ENCODE data around the gene SCFD2. TPM values are rescaled to one million over a fixed set of nuclear protein-coding genes. Genes with fewer than 3 reads are reported as not detected.
"Not testable (repeated sequence)": the region's sequence is repeated elsewhere in the genome, so short reads cannot be mapped to it uniquely, and the experiment has no call there.

SCFD2 gene
- total RNA-seq, 2 donors from 2014 or later = 16.8 to 30.5 TPM

DNA sequence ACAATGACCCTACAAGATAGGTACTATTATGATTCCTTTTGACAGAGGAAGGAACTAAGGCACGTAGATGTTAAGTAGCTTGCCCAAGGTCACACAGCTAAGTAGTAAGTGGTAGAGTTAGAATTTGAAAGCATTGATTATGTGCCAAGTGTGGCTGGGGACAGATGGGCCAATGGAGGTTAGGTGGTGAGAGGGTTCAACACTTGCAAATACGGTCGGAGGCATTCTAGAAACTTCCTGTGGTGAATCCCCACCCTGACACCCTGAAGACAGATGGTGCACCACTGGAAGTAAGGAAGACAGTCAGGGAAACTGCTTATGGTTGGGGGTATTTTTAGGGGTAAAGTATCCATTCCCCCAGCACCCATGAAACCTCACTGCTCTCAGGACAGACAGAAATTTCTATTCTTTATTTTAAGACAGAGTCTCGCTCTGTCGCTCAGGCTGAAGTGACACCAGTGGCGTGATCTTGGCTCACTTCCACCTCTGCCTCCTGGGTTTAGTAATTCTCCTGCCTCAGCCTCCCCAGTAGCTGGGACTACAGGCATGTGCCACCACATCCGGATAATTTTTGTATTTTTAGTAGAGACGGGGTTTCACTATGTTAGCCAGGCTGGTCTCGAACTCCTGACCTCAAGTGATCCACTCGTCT is 361.2 kb downstream of the SCFD2 start:
- Mint-ChIP-seq H3K4me1 (no peaks in the 10 kb centered on the region), H3K36me3 (ENCODE audit: low read depth) (no peaks in the 10 kb centered on the region), H3K4me3 (no peak overlapping the region), H3K27ac (no peak overlapping the region), H3K9me3 (no peaks in the 10 kb centered on the region), H3K27me3 (no peaks in the 10 kb centered on the region)
- no peak for ATAC-seq (replicated peaks)

- no peak for ATAC-seq (replicated peaks)
- H3K9me3 Mint-ChIP-seq = no peaks in the 10 kb centered on the region
- no peak overlapping the region for H3K4me3 Mint-ChIP-seq
- H3K36me3 Mint-ChIP-seq (ENCODE audit: low read depth) = no peaks in the 10 kb centered on the region
- H3K4me1 Mint-ChIP-seq = peaks cover 5% of the 10 kb centered on the region
- no peaks in the 10 kb centered on the region for H3K27me3 Mint-ChIP-seq
- no peak overlapping the region for H3K27ac Mint-ChIP-seq
Measured at GRCh38 chr4:53003959-53004358, 361.9 kb downstream of the SCFD2 start.

DNA sequence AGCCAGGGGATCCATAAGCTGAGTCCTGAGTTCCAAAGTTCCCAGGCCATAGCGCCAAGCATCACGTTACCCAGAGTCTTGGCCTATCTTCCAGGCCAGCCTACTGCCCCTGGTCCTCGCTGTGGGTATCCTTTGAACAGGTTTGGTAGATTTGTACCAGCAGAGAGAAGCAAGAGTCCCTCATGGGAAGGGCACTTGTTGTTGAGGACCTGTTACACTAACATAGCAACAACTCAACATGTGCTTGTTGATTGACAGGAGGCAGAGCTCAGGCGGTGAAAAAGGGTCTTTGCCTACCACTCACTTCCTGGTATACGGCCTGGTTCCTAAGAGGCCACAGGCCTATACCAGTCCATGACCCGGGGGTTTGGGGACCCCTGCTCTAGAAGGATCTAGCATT is 365.3 kb downstream of the SCFD2 start:
- no peak for ATAC-seq (replicated peaks)
- H3K9me3 Mint-ChIP-seq = no peaks in the 10 kb centered on the region
- H3K27me3 Mint-ChIP-seq = no peaks in the 10 kb centered on the region
- no peak overlapping the region for H3K27ac Mint-ChIP-seq
- no peaks in the 10 kb centered on the region for H3K36me3 Mint-ChIP-seq (ENCODE audit: low read depth)
- H3K4me3 Mint-ChIP-seq = no peak overlapping the region
- peaks cover 5% of the 10 kb centered on the region for H3K4me1 Mint-ChIP-seq

GRCh38 chr4:52999626-53000025 is 366.2 kb downstream of the SCFD2 start:
- Mint-ChIP-seq H3K4me1 (peaks cover 5% of the 10 kb centered on the region), H3K36me3 (ENCODE audit: low read depth) (no peaks in the 10 kb centered on the region)

DNA sequence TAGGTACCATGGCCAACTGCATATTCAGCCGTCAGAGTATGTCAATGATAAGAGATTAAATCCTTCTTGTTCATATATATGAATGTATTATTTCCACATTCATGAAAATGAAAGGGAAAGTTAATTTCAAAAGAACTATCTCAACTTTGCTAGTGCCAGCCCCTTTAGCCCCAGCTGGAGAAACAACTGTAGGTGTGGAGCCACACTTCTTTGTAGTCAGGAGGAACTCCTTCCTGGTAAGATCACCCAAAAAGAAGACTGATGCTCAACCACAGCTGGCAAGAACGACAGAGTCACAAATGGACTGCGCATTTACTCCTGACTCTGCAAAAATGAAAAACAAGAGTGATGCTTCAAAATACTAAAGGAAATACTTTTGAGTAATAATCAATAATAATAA is 367.4 kb downstream of the SCFD2 start:
- H3K36me3 Mint-ChIP-seq (ENCODE audit: low read depth) = no peaks in the 10 kb centered on the region

More at GRCh38 chr4:52999626-53000025, 366.2 kb downstream of the SCFD2 start:
- no peaks in the 10 kb centered on the region for H3K9me3 Mint-ChIP-seq
- H3K27me3 Mint-ChIP-seq = no peaks in the 10 kb centered on the region
- no peak overlapping the region for H3K4me3 Mint-ChIP-seq
- no peak overlapping the region for H3K27ac Mint-ChIP-seq
- no peak for ATAC-seq (replicated peaks)

GRCh38 chr4:52997132-52997416 is 368.8 kb downstream of the SCFD2 start:
- peaks cover 5% of the 10 kb centered on the region for H3K4me1 Mint-ChIP-seq
- H3K9me3 Mint-ChIP-seq = no peaks in the 10 kb centered on the region
- no peaks in the 10 kb centered on the region for H3K27me3 Mint-ChIP-seq
- H3K27ac Mint-ChIP-seq = no peak overlapping the region
- H3K4me3 Mint-ChIP-seq = no peak overlapping the region
- no peaks in the 10 kb centered on the region for H3K36me3 Mint-ChIP-seq (ENCODE audit: low read depth)
- no peak for ATAC-seq (replicated peaks)

More for the DNA sequence above, 367.4 kb downstream of the SCFD2 start:
- Mint-ChIP-seq H3K27me3 (no peaks in the 10 kb centered on the region), H3K4me3 (no peak overlapping the region), H3K27ac (no peak overlapping the region), H3K9me3 (no peaks in the 10 kb centered on the region), H3K4me1 (peaks cover 5% of the 10 kb centered on the region)
- no peak for ATAC-seq (replicated peaks)

- Mint-ChIP-seq H3K9me3 (no peaks in the 10 kb centered on the region), H3K4me1 (peaks cover 5% of the 10 kb centered on the region), H3K4me3 (no peak overlapping the region), H3K27ac (no peak overlapping the region), H3K36me3 (ENCODE audit: low read depth) (no peaks in the 10 kb centered on the region), H3K27me3 (no peaks in the 10 kb centered on the region)
- ATAC-seq (replicated peaks) = no peak
Measured at GRCh38 chr4:52996261-52997131, 369.4 kb downstream of the SCFD2 start.

DNA sequence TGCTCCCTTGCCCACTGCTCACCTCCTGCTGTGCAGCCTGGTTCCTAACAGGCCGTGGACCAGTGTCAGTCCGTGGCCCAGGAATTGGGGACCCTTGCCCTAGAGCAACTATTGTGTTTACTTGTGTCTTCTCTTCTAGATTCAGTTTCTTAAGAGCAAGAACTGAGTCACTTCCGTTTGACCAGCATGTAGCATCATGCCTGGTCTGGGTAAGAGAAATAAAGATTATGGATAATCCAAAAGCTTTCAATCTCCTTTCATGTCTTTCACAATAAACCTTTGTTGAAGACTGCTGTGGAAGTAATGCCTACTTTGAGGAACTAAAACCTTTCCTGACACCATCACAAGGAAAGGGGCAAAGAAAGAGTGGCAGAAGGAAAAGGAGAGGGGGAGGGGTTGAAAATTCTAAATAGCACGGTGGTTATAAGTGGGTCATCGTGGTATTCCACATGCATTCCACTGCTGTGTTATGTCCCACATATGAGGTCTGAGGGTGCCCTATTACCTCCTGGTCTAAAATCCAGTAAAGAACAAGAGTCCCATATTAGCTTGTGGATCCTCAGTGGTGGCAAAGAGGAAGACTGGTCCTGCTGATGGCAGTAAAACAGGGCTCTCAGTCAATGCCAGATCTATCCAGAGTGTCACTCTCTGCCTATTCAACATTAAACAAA is 370.4 kb downstream of the SCFD2 start:
- Mint-ChIP-seq H3K36me3 (ENCODE audit: low read depth) (no peaks in the 10 kb centered on the region), H3K4me1 (peaks cover 5% of the 10 kb centered on the region), H3K27me3 (no peaks in the 10 kb centered on the region), H3K4me3 (no peak overlapping the region), H3K9me3 (no peaks in the 10 kb centered on the region), H3K27ac (no peak overlapping the region)
- ATAC-seq (replicated peaks) = no peak

GRCh38 chr4:52994567-52994966 is 371.3 kb downstream of the SCFD2 start:
- peaks cover 5% of the 10 kb centered on the region for H3K4me1 Mint-ChIP-seq
- no peaks in the 10 kb centered on the region for H3K9me3 Mint-ChIP-seq
- H3K27ac Mint-ChIP-seq = no peak overlapping the region
- no peaks in the 10 kb centered on the region for H3K36me3 Mint-ChIP-seq (ENCODE audit: low read depth)
- ATAC-seq (replicated peaks) = no peak
- no peaks in the 10 kb centered on the region for H3K27me3 Mint-ChIP-seq
- no peak overlapping the region for H3K4me3 Mint-ChIP-seq

- H3K4me1 Mint-ChIP-seq = no peaks in the 10 kb centered on the region
- no peaks in the 10 kb centered on the region for H3K9me3 Mint-ChIP-seq
- no peaks in the 10 kb centered on the region for H3K27me3 Mint-ChIP-seq
- no peaks in the 10 kb centered on the region for H3K36me3 Mint-ChIP-seq (ENCODE audit: low read depth)
- H3K4me3 Mint-ChIP-seq = no peak overlapping the region
- ATAC-seq (replicated peaks) = no peak
- H3K27ac Mint-ChIP-seq = no peak overlapping the region
Measured at GRCh38 chr4:52993771-52994170, 372.1 kb downstream of the SCFD2 start.

DNA sequence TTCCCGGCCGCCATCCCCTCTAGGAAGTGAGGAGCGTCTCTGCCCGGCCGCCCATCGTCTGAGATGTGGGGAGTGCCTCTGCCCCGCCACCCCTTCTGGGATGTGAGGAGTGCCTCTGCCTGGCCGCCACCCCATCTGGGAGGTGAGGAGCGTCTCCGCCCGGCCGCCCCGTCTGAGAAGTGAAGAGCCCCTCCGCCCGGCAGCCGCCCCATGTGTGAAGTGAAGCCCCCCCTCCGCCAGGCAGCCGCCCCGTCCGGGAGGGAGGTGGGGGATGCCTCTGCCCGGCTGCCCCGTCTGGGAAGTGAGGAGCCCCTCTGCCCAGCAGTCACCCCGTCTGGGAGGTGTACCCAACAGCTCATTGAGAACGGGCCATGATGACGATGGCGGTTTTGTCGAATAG is 373.3 kb downstream of the SCFD2 start:
- not testable (repeated sequence) for H3K36me3 Mint-ChIP-seq (ENCODE audit: low read depth); H3K4me1 Mint-ChIP-seq; H3K4me3 Mint-ChIP-seq; ATAC-seq (replicated peaks); H3K9me3 Mint-ChIP-seq; H3K27ac Mint-ChIP-seq; H3K27me3 Mint-ChIP-seq

GRCh38 chr4:52991472-52991871 is 374.4 kb downstream of the SCFD2 start:
- no peaks in the 10 kb centered on the region for H3K9me3 Mint-ChIP-seq
- H3K27ac Mint-ChIP-seq = peak overlapping the region; percentile 8
- no peaks in the 10 kb centered on the region for H3K27me3 Mint-ChIP-seq
- H3K4me1 Mint-ChIP-seq = no peaks in the 10 kb centered on the region
- no peak for ATAC-seq (replicated peaks)
- H3K4me3 Mint-ChIP-seq = no peak overlapping the region
- no peaks in the 10 kb centered on the region for H3K36me3 Mint-ChIP-seq (ENCODE audit: low read depth)

DNA sequence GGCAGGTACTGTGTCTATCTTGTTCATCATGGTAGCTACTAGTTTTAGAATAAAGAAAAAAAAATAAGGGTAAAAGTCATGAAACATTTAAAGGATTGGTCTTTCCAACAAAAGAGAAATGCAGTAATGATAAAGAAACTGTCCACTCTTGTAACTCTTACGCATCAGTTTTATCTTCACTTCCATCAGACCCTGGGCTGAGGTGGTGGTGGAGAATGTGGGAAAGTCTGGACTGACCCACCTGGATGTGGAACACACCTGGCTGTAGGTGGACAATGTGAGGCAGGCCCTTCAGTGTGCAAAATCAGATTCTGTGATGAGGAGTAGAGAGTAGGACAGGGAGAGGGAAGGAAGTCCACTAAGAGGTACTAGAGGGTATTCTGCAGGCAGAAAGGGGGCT is 375.2 kb downstream of the SCFD2 start:
- no peak for ATAC-seq (replicated peaks)

DNA sequence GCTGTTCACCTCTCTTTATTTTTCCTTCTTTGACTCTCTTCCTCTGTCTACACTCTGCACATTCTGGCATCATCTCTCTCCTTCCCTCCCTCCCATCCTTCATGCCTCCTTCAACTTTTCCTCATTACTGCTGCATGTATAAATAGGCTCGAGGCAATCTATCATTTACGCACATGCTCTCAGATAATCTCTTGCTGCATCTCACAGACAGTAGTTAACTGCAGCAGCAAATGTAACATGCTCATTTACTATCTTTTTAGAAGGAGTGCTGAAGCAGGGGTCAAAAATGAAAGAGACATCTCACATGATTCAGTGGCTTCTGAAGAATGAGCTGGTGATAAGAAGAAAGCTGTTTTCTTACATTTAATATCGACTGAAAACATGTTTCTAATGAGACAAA is 376.0 kb downstream of the SCFD2 start:
- H3K4me3 Mint-ChIP-seq = no peak overlapping the region
- H3K27me3 Mint-ChIP-seq = no peaks in the 10 kb centered on the region
- H3K27ac Mint-ChIP-seq = peak overlapping the region; percentile 12
- no peaks in the 10 kb centered on the region for H3K9me3 Mint-ChIP-seq
- no peak for ATAC-seq (replicated peaks)
- H3K36me3 Mint-ChIP-seq (ENCODE audit: low read depth) = no peaks in the 10 kb centered on the region
- no peaks in the 10 kb centered on the region for H3K4me1 Mint-ChIP-seq

More for the DNA sequence above, 375.2 kb downstream of the SCFD2 start:
- H3K27me3 Mint-ChIP-seq = no peaks in the 10 kb centered on the region
- no peaks in the 10 kb centered on the region for H3K36me3 Mint-ChIP-seq (ENCODE audit: low read depth)
- no peaks in the 10 kb centered on the region for H3K4me1 Mint-ChIP-seq
- no peak overlapping the region for H3K27ac Mint-ChIP-seq
- H3K9me3 Mint-ChIP-seq = no peaks in the 10 kb centered on the region
- H3K4me3 Mint-ChIP-seq = no peak overlapping the region
